DMS53 (cell line): ENCODE data around the gene SLC22A6.
A peak's percentile ranks its signal among the peaks of the same experiment; 100 is the strongest.
"Not testable (repeated sequence)": the region's sequence is repeated elsewhere in the genome, so short reads cannot be mapped to it uniquely, and the experiment has no call there.

Source experiments
- DNase-seq: peaks from one replicate; lab custom pipeline; 2025; lab: John Stamatoyannopoulos, UW

Gene SLC22A6

GRCh38 chr11:62985041-62985750 lies 429 bp upstream of the SLC22A6 start:
- no peak for DNase-seq

DNA sequence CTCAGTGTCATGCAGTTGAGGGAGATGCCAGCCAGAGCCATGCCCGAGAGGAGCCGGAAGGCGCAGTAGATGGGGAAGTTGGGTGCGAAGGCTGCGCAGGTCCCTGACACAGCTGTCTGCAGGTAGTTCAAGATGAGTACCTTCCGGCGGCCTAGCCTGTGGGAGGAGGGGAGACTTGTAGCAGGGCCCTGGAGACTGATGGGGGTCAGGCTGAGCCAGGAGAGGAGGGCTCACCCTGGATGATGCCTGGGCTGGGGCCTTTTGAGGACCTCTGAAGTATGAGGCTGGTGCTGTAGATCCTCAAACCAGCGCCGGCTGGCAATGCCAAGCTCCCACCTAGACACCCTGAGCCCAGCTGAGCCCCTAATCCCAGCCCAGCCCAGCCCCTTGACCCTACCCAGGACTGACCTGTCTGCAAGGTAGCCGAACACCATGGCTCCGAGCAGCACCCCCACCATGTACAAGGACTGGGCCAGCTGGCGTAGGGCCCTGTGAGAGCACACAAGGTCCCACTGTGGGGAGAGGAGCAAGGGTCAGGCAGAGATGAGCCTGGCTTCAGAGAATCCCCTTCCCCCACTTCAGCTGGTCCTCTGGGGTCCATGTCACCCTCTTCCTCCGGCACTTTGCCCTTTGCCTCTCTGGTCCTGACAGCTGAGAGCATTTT lies 1.1 kb downstream of the SLC22A6 start:
- no peak for DNase-seq

DNA sequence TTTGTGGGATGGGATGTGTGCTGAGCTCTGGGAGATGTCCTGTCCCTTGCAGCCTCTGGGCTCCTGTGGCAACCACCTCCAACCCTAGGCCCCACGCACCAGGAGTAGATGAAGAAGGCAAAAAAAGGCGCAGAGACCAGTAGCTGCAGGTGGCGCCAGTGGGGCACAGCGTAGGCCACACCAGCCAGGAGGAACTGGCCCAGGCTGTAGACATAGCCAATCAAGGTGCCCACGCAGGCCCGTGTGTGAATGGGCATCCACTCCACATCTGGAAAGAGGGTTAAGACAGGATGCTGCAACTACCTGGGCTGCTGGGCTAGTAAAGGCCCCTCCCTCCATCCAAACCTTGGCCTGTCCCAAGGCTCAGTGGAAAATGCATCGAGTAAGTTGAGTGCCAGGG lies 3.0 kb downstream of the SLC22A6 start:
- no peak for DNase-seq

- DNase-seq = no peak
Observed at GRCh38 chr11:62980133-62980760, 4.5 kb downstream of the SLC22A6 start.

- no peak for DNase-seq
Observed at GRCh38 chr11:62976109-62976508, 8.7 kb downstream of the SLC22A6 start.

- DNase-seq = peak; percentile 48
Observed at GRCh38 chr11:62974848-62975522, 9.8 kb downstream of the SLC22A6 start.

GRCh38 chr11:62965574-62965973 lies 19.2 kb downstream of the SLC22A6 start:
- no peak for DNase-seq

- no peak for DNase-seq
Observed at GRCh38 chr11:62962391-62962790, 22.4 kb downstream of the SLC22A6 start.

- DNase-seq = no peak
Observed at GRCh38 chr11:62961017-62961570, 23.7 kb downstream of the SLC22A6 start.

DNA sequence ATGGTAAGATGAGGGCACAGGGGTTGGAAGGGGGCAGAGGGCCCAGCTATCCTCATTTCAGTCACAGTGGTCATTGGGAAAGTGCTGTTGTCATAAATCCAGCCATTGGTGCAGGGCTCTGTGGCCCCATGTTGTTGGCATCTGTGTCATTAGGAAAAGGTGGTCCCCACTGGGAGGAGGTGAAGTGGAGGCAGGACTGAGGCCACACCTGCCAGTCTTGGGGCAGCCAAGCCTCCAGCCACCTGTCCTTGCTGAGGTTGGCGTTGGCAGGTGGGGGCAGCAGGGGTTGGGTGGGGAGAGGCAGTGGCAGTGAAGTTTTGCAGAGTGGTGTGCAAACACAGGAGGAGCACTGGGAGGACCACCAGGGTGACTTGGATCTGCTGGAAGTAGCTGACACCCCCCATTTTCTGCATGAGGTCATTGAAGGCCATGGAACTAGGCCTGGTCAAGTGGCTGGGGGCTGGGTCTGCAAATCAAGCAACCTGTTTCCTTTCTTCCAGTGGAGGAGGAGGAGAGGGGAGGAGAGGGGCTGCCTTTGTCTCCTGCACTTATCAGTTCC lies 25.3 kb downstream of the SLC22A6 start:
- DNase-seq = no peak

GRCh38 chr11:62958547-62959421 lies 26.0 kb downstream of the SLC22A6 start:
- peak; percentile 22 for DNase-seq

- DNase-seq = no peak
Observed at GRCh38 chr11:62957147-62957546, 27.6 kb downstream of the SLC22A6 start.

DNA sequence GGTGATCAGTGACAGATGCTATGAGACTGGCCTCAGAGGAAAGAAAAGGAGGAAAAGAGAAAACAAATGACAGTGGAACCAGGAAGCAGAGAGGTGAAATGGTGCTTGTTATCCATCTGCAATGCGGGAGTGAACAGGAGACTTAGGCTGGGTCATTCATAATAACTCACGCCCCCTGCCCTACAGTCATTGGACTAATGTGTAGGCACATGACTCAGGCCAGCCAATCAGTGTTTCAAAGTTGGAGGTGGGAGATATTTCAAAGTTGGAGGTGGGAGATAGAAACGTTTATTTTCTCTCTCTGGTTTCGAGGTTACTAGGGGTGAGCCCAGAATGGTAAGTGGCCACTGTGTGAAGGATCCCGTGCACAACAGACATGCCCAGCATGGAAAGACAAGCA lies 30.3 kb downstream of the SLC22A6 start:
- no peak for DNase-seq

DNA sequence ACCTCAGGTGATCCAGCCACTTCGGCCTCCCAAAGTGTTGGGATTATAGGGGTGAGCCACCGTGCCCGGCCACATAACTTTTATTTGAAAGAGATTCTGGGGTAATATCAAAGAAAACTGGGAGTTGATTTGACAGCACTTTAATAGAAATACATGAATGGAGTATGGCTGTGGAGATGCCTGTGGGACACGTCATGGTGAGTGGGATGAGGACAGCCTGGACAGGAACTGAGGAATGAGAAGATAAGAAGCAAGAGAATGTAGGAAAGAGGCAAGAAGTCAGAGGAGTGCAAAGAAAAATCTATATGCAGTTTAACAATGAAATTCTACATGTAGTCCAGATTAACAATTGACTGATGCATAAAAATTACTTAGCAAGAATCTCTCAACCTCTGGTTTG lies 31.0 kb downstream of the SLC22A6 start:
- DNase-seq = no peak

DNA sequence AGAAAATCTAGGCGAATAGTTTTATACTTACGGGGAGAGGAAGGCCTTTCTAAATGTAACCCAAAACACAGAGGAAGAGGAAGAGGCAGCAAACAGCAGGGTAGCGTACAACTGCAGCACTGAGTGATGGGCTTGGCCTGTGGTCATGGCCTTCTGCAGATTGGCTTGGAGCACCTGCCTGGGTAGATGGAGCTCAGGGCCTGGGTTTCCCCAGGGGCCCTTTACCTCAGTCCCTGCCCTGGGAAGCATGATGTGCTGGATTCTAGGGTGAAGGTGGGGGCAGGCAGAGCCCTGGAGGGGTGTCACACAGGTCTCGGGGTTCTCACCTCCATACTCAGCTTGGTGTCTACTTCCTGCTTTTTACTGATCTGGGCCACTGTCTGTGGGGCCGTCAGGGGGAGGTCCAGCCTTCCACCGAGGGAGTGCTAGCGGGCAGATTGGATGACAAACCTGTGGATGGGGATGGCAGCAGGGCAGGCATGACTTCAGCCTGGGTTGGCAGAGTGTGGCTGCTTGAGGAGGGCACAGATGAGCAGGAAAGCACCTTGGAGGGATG lies 35.9 kb downstream of the SLC22A6 start:
- DNase-seq = no peak

GRCh38 chr11:62945538-62945937 lies 39.2 kb downstream of the SLC22A6 start:
- not testable (repeated sequence) for DNase-seq

- DNase-seq = not testable (repeated sequence)
Observed at GRCh38 chr11:62937528-62937927, 47.2 kb downstream of the SLC22A6 start.

DNA sequence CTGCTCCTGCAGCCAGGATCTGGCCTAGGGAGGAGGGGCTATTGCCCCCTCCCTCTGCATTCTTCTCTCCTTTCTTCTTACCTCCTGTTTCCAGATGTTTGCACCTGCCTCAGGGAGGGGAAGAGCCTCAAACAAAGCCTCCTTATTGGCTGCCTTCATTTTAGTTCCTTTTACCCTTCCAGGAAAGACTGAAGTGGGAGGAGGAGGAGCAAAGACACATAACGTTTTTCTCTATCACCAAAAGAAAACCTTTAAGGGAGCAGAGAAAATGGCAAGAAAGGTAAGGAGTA lies 50.3 kb downstream of the SLC22A6 start:
- no peak for DNase-seq

GRCh38 chr11:62933750-62934495 lies 50.8 kb downstream of the SLC22A6 start:
- no peak for DNase-seq

GRCh38 chr11:62933285-62933684 lies 51.5 kb downstream of the SLC22A6 start:
- peak; percentile 16 for DNase-seq
